Measurements from ENCODE around the gene EFCAB6. TPM values are rescaled to one million over a fixed set of nuclear protein-coding genes. Genes with fewer than 3 reads are reported as not detected.

EFCAB6 gene
- total and polyA plus RNA-seq, 2 of the 4 experiments (the other 2 are of a cell fraction), result 0.44 to 1.1 TPM

- no TSS peak for BruUV-seq (replicated peaks)
- TF ChIP-seq MAZ (IDR thresholded peaks at IDR 0.05; ENCODE audit: borderline replicate concordance, low read depth, low read length), result no peak
- no peak for TF ChIP-seq CEBPB (IDR thresholded peaks at IDR 0.05; ENCODE audit: low read depth, low read length)
- TF ChIP-seq CTCF (conservative IDR thresholded peaks at IDR 0.05; ENCODE audit: low read depth, low read length), result no peak
- TF ChIP-seq FOS (IDR thresholded peaks at IDR 0.05; ENCODE audit: low read depth, low read length), result no peak
- TF ChIP-seq CHD1 (IDR thresholded peaks at IDR 0.05; ENCODE audit: low read depth, low read length), result no peak
- no peak for TF ChIP-seq MXI1 (IDR thresholded peaks at IDR 0.05; ENCODE audit: borderline replicate concordance, low read depth, low read length)
- no peak for TF ChIP-seq NFE2L2 (IDR thresholded peaks at IDR 0.05; ENCODE audit: low read depth, low read length)
- TF ChIP-seq RFX5 (IDR thresholded peaks at IDR 0.05; ENCODE audit: low read depth, low read length), result no peak
- no peak for TF ChIP-seq RAD21 (IDR thresholded peaks at IDR 0.05; ENCODE audit: low read length)
- TF ChIP-seq USF2 (IDR thresholded peaks at IDR 0.05; ENCODE audit: low read depth, low read length), result no peak
- TF ChIP-seq POLR2A (IDR thresholded peaks at IDR 0.05; ENCODE audit: low read depth, low read length), result no peak
- no peak for TF ChIP-seq ELK1 (IDR thresholded peaks at IDR 0.05; ENCODE audit: borderline replicate concordance, low read depth, low read length)
- TF ChIP-seq RCOR1 (IDR thresholded peaks at IDR 0.05; ENCODE audit: insufficient replicate concordance, low read length), result no peak
Measured at GRCh38 chr22:43847376-43848289, 35.5 kb upstream of the EFCAB6 start.

More at GRCh38 chr22:43847376-43848289, 35.5 kb upstream of the EFCAB6 start:
- Histone ChIP-seq H3K27me3 (ENCODE audit: control insufficient read depth, insufficient read depth, low read length) (peaks cover 1% of the 10 kb centered on the region; the same call in 1 of the 2 replicates), H2AFZ (replicated peaks; ENCODE audit: low read length, poor library complexity) (peak overlapping the region; percentile 37), H2BK20ac (ENCODE audit: low read depth, low read length) (no peak overlapping the region), H2BK120ac (ENCODE audit: low read depth, low read length) (no peak overlapping the region), H4K8ac (ENCODE audit: low read depth in 2 of 2, low read length in 2 of 2) (no peak overlapping the region), H2BK15ac (ENCODE audit: low read depth, low read length) (no peak overlapping the region), H2AK9ac (replicated peaks; ENCODE audit: low read depth, low read length, poor library complexity) (no peak overlapping the region), H3K36me3 (ENCODE audit: control insufficient read depth, insufficient read depth, low read length) (no peaks in the 10 kb centered on the region), H3K9ac (ENCODE audit: low read depth, low read length) (no peak overlapping the region), H3K4me1 (ENCODE audit: control insufficient read depth, insufficient read depth, low read length) (peaks cover 5% of the 10 kb centered on the region; the same call in 1 of the 2 replicates), H3K14ac (replicated peaks; ENCODE audit: low read depth, low read length) (no peak overlapping the region), H3K56ac (ENCODE audit: extremely low read depth, insufficient read depth, low read length) (no peak overlapping the region), H3K4ac (ENCODE audit: low read depth, low read length) (no peak overlapping the region), H3K4me2 (ENCODE audit: low read depth, low read length) (no peak overlapping the region), H3K79me1 (ENCODE audit: low read depth in 1 of 2, low read length in 2 of 2) (no peaks in the 10 kb centered on the region; a peak in 1 of 4 replicates), H4K91ac (ENCODE audit: insufficient read depth, low read depth, low read length) (no peak overlapping the region), H3K27ac (ENCODE audit: insufficient read depth, low read length) (no peak overlapping the region), H4K20me1 (ENCODE audit: insufficient read depth, low read length) (peaks cover 8% of the 10 kb centered on the region), H2AK5ac (ENCODE audit: low read depth, low read length) (no peak overlapping the region), H4K5ac (ENCODE audit: low read depth, low read length) (no peak overlapping the region), H3K9me3 (ENCODE audit: control insufficient read depth, insufficient read depth, low read length) (no peaks in the 10 kb centered on the region), H3K18ac (ENCODE audit: low read depth, low read length) (no peak overlapping the region), H3K9me1 (ENCODE audit: insufficient read depth, low read length) (no peaks in the 10 kb centered on the region), H3K23ac (ENCODE audit: low read depth, low read length) (no peak overlapping the region), H2BK5ac (ENCODE audit: low read depth, low read length, poor library complexity, severe bottlenecking) (no peak overlapping the region), H3K4me3 (ENCODE audit: insufficient read depth, low read depth, low read length) (no peak overlapping the region)
- ATAC-seq (ENCODE audit: low read depth) (no peak), DNase-seq (no peak)
- ChIA-PET POLR2A (ENCODE audit: unreplicated experiment) (no interaction called here), CTCF (no interaction called here)
- dilution Hi-C loops (cut with HindIII; ENCODE audit: low sequenced_read_pairs, unreplicated experiment) (no loop called here), in situ Hi-C loops (cut with MboI; ENCODE audit: low sequenced_read_pairs) (no loop called here), intact Hi-C loops (cut with micrococcal nuclease) (no loop called here)
- WGBS, 2 experiments (ENCODE audit: extremely low coverage in 2 of 2, insufficient read length in 1 of 2), result 88% methylated on average over 6 of the region's 14 CpGs; no CpG with 5 or more reads in 1 of the 2 experiments
